ENCODE data around the gene LRMDA.

Gene LRMDA

DNA sequence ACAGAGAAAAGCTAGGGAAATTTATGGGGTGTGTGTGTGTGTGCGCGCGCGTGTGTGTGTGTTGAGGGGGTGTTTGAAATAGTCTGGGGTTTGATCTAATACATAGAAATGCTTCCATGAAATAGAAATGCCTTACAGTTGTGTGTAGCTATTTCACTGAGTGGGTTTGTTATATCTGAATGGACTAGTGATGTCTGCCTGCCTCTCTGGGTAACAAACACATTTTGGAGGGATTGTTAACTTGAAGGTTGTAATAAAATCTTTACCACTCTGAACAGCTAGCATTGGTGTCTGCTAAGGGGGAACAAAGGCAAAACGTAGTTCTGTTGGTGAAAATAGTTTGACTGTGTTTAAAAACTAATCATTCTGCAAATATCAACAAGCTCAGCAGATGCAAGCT lies 509.3 kb downstream of the LRMDA start:
- DNase-seq: no peak

GRCh38 chr10:75941223-75941801 lies 509.9 kb downstream of the LRMDA start:
- no peak for DNase-seq

DNA sequence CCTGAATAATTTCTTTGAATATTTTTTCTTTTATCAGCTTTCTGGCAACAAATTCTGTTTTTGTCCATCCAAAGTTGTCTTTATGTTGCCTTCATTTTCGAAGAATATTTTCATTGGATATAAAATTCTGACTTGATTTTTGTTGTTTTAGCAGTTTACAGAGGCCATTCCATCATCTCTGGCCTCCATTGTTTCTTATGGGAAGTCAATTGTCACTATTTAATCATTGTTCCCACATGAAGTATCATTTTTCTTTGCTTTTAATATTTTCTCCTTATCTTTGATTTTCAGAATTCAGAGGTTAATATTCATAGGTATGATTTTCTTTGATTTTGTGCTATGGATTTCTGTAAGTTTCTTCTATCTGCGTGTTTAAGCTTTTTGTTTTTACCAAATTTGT lies 512.6 kb downstream of the LRMDA start:
- DNase-seq: no peak

DNA sequence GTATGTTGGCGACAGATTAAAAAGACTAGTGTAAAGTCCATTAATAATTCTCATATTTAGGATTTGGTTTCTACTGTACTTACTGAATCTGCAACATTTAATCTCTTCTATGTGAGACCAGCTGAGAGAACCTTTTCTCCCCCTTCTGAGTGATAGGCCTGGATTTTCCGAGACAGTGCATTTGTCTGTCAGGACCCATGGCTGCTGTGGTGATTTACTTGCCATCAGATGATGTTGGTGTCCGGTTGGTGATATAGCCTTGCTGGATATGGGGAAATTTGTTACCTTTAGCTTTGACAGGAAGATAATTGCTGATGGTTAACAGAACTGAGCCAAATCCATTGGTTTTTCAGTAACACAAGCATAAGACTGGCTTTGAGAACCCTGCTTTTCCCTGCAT lies 517.2 kb downstream of the LRMDA start:
- no peak for DNase-seq

DNA sequence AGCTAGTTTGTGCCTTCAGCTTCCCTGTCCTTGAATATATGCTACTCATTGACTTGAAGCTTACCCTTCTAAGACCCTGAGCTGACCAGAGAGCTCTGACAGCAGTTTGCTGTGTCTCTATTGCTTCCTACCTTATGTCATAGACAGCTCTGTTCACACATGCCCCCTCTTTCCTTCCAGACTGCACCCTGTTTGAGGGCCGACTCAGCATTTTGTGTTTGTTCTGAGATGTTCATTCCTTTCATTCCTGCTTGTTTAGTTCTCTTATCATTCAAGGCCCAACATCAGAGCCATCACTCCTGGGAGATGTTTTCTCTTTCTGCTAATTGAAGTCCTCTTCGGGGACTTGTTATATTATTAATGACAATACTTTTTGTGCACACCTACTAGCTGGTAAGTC lies 518.9 kb downstream of the LRMDA start:
- DNase-seq: no peak

GRCh38 chr10:75950997-75951589 lies 519.7 kb downstream of the LRMDA start:
- DNase-seq: no peak

GRCh38 chr10:75951627-75952026 lies 520.2 kb downstream of the LRMDA start:
- DNase-seq: no peak

- no peak for DNase-seq
Measured at GRCh38 chr10:75952093-75952492, 520.7 kb downstream of the LRMDA start.

- DNase-seq: no peak
Measured at GRCh38 chr10:75954486-75954885, 523.1 kb downstream of the LRMDA start.

DNA sequence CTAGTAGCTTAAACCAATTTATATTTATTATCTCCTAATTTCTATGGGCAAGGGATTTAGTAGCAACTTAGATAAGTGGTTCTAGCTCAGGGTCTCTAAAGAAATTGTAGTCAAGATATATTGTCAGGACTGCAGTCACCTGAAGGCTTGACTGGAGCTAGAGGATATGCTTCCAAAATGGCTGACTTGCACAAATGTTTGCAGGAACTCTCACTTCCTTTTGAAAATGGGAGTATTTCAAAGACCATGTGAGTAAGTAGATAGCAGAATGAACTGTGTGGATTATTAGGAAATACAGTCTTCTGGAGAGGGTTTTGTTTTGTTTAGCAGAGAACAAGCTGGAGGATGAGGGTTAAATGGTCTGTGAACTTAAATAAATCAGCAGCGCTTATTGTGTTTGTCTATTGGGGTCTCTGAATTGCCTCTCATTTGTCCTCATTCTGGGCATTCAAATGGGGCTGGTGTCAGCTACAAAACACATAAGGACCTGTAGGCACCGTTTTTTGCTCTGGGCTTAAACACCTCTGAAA lies 524.6 kb downstream of the LRMDA start:
- no peak for DNase-seq

GRCh38 chr10:75956624-75957023 lies 525.2 kb downstream of the LRMDA start:
- DNase-seq: peak; percentile 4

DNA sequence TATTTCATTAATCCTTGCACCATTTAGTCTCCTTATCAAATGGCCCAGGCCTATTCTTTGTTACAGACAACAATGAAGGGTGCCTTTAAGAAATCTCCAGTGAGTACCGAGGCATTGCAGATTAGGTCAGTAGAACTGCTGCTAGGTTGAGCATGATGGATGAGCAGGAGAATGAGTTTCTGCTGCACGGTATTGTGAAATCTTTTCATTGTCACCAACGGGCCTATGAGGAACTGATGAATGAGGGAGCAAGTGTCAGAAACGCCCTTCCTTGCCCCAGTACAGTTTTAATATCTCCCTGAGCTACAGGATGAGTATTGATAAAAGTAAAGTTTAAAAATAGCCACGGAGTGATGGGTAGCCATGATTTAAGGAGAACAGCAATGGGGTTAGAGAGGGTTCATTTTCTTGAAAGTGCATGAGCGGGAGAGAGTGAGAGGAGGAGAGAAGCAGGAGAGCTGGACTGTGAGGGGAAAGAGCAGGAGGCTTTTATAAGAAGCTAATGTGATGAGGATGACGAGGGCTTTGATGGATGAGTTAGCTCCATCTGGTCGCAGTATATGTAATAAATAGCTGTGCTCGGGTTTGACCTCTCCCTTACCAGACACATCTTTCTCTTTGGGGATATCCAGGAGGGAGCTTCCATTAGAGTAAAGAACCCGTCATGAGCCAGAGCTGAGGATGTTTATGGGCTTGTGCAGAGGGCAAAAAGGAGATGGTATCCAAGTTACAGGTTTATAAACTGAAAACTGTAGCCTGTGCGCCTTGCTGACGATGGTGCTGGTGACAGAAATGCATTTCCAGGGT lies 526.1 kb downstream of the LRMDA start:
- DNase-seq: no peak

DNA sequence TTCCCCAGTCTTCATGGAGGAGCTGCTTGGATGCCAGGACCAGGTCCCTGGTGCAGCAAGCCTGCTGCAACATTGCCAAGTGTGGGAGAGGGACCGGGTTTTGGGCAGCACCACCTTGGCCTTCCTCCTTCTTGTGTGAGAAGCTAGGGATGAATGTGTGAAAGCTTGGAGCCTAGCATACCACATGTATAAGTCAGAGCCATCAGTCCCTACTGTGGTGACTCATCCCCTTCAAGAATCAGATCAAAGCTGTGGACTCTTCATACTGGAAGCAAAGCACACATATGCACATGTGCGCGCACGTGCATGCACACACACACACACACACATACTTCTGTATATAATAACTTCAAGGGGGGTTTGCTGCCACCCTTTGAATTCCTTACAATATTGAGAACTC lies 527.8 kb downstream of the LRMDA start:
- peak; percentile 71 for DNase-seq

DNA sequence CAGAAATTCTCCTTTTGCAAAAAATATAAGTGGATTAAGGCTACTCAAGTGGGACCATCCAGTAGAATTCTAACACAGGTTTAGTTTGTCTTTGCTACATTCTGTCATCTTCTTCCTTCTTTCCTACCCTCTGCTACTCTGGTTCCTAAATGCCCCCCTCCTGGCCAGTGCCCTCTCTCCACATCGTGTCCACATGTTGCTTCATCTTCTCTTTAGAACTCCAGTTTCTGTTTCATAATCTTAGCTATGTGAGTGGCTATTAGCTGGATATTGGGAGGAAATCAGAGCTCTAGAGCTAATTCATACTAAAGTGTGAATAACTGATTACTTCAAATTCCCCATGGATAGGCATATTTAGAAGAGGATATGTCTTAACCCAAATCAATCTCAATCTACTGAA lies 528.5 kb downstream of the LRMDA start:
- DNase-seq: no peak

DNA sequence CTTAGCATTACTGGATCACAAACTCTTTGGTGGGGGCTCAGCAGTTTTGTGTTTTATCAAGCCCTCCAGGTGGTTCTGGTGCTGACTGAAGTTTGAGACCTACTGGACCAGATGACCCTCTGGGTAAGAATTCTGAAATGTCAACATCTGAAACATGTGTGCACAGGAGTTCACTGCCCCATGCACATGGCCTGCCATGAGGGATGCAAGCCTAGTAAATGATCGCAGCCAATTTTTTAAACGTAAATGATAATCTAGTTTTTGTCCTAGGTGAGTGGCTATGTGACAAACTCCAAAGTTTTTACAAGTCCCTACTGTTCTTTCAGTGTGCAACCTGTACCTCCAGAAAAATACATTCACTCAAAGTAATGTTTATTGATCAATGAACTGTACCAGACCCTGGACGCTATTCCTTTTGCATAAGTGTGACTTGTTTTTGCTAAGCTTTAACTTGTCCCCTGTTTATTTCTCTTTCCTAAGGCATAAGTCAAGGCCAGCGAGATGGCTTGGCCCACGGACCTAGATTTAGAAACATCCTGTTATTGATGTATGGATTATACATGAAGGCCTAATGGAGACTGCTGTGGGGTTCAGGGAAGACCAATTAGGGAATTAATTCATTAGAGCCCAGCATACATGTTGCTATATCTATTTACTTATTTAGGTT lies 531.1 kb downstream of the LRMDA start:
- DNase-seq: no peak

DNA sequence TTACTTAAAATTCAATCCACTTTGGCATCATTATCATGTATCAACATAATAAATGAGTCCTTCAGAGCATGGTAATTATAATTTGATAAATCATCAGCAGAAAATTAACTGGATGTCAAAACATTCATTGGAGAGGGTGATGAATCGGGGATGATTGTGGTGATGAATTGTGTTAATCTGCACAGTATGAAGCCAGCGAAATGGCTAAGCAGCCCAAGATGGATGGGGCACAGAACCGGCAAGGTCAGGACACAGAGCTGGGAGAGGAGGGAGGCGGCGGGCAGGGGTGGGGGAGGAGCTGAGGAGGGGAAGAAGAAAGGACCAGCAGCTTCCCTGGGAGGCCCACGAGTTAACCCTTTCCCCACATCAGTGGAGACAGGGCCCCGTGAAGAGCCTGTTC lies 536.1 kb downstream of the LRMDA start:
- DNase-seq: no peak

- no peak for DNase-seq
Measured at GRCh38 chr10:75969031-75969430, 537.6 kb downstream of the LRMDA start.

DNA sequence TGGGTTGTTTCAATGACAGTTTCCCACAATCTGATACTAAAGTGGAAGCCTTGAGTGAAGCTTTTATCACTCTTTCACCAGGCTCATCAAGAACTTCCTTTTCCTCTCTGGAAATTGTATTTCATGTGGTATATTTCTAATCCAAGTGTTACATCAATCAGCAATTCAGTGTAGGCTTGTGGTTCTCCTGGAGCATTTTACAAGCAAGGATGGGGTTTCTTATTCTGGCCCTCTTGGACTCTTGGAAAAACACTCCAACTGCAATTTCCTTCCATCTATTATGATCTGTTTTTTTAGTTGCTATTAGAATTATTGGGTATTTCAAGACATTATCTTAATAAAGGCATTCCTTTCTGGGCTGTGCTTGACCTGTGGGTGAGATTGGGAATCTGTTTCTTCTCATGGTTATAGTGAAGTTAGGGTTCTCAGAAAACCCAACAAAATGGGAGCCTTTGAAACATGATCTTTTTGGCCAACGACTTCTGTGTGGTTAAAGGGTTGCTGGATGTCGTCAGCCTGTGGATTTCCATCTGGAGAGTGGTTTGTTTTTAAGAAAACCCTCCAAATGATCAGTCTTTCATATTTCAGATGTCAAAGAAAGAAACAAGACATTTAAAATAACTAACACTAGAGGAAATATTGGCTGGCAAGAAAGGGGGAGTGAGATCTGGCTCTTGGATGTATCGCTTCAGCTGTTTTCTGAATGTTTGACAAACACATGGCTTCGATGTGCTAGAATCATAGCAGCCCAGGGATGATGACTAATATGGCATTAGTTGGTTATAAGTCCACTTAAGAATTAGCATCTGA lies 540.2 kb downstream of the LRMDA start:
- DNase-seq: peak; percentile 49

DNA sequence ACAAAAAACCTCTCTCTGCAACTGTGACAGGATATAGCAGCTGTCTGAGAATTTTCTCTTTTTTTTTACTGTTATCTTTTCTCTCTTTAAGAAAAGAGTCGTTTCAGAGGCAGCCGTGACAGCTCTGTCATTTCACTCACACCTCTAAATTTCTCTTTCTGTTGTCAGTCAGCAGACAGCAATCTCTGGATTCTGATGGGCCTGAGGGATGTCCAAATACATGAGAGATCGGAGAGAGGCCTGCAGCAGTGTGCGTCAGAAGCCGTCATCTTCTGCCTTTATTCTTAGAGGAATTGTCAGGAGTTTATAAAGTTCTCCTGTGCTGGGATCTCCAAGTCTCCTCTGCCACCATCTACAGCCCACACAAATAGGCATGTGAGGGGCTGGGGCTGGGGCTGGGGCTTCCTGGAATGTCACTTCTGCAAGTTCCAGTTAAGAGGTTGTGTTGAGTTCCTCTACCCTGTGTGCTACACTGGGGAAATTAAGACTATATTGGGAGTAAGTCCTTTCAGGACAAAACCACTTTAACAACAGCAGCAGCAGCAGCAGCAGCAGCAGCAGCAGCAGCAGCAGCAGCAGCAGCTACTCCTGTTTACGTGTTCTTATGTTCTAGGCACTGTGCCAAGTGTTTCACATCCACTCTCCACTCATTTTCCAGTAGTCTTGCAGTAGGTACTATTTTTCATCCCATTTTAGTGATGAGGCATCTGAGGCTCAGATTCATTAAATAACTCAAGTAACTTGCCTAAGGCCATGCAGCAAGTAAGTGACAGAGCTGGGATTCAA lies 541.3 kb downstream of the LRMDA start:
- DNase-seq: peak; percentile 57

GRCh38 chr10:75974080-75974479 lies 542.7 kb downstream of the LRMDA start:
- DNase-seq: no peak

- no peak for DNase-seq
Measured at GRCh38 chr10:75976681-75977080, 545.3 kb downstream of the LRMDA start.

DNA sequence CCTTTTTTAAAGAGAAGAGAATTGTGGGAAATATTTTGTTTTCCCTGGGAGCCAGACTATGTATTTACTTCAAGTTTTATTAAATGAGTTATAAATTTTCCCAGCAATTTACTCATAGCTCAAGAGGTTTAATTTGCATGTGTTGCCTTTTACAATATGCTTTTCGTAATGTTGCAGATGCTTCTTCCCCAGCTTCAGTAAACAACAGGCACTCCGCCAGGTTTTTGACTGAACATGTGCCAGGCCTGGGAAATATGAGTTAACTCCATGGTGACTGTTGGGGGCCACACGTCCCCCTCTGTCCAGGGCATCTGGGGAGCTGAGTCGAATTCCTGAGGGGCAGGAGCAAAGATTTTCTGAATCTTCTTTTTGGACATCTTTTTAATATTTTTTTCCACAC lies 545.7 kb downstream of the LRMDA start:
- no peak for DNase-seq
